Smooth muscle cell (in vitro differentiated cells): ENCODE measurements around the gene MYO18A. TPM values are rescaled to one million over a fixed set of nuclear protein-coding genes. Genes with fewer than 3 reads are reported as not detected.

Experiments
- DNase-seq: peaks from one replicate; lab custom pipeline; 2025; ENCODE audit not compliant: unreplicated experiment; lab: John Stamatoyannopoulos, UW
- H2AFZ ChIP-seq: fragments of 200-600 bp; sonication (generic); 2 replicates; pipeline ENCODE4 v1.6.0; 2016; ENCODE audit warnings: antibody characterized with exemption, low read depth, mild to moderate bottlenecking
- H3F3A ChIP-seq: fragments of 200-600 bp; sonication (generic); 2 replicates; pipeline ENCODE4 v1.6.0; 2017; ENCODE audit warnings: antibody characterized with exemption, low read depth
- H3K27ac ChIP-seq: fragments of 200-600 bp; sonication (generic); 2 replicates; pipeline ENCODE4 v1.5.1; 2016; ENCODE audit warnings: low read depth, mild to moderate bottlenecking
- H3K27me3 ChIP-seq: fragments of 200-600 bp; sonication (generic); 2 replicates; pipeline ENCODE4 v1.6.1; 2016; ENCODE audit warnings: low read depth, mild to moderate bottlenecking
- H3K36me3 ChIP-seq: fragments of 200-600 bp; sonication (generic); 2 replicates; pipeline ENCODE4 v1.5.1; 2016; ENCODE audit warnings: low read depth
- H3K4me1 ChIP-seq: fragments of 200-600 bp; sonication (generic); 2 replicates; pipeline ENCODE4 v1.5.1; 2016; ENCODE audit warnings: low read depth
- H3K4me2 ChIP-seq: fragments of 200-600 bp; sonication (generic); 2 replicates; pipeline ENCODE4 v1.6.0; 2016; ENCODE audit warnings: mild to moderate bottlenecking
- H3K4me3 ChIP-seq: fragments of 200-600 bp; sonication (generic); 2 replicates; pipeline ENCODE4 v1.5.1; 2016; ENCODE audit warnings: mild to moderate bottlenecking
- H3K79me2 ChIP-seq: fragments of 200-600 bp; sonication (generic); 2 replicates; pipeline ENCODE4 v1.6.0; 2016; ENCODE audit warnings: low read depth, mild to moderate bottlenecking
- H3K9ac ChIP-seq: fragments of 200-600 bp; sonication (generic); 2 replicates; pipeline ENCODE4 v1.6.0; 2016; ENCODE audit warnings: low read depth
- H3K9me3 ChIP-seq: fragments of 200-600 bp; sonication (generic); replicated peaks from 2 replicates; pipeline ENCODE4 v1.5.1; 2016; ENCODE audit warnings: low read depth
- H4K20me1 ChIP-seq: fragments of 200-600 bp; sonication (generic); 2 replicates; pipeline ENCODE4 v1.6.0; 2016; ENCODE audit warnings: low read depth
- CTCF ChIP-seq: fragments of 200-600 bp; sonication (generic); IDR thresholded peaks from 2 replicates; pipeline ENCODE4 v1.5.1; 2017; ENCODE audit warnings: borderline replicate concordance, mild to moderate bottlenecking, antibody characterized with exemption; ENCODE audit not compliant: insufficient read depth, poor library complexity, severe bottlenecking
- WGBS: methylation state at CpG from one replicate; pipeline ENCODE4 v1.1.7; 2016; ENCODE audit warnings: low lambda C conversion rate; 5-methylcytosine and 5-hydroxymethylcytosine counted together
- polyA plus RNA-seq: library from polyadenylated mRNA; unstranded; fragments of >200 nt; fragmentation: Nextera tagmentation; extraction: Ambion mirVana; gene quantifications from 2 replicates; pipeline ENCODE4 v1.2.1, GENCODE V29; 2016
- total RNA-seq: library from RNA; depleted of rRNA; stranded (reverse); fragments of >200 nt; gene quantifications from 2 replicates; pipeline ENCODE4 v1.2.3, GENCODE V29; 2014

The MYO18A gene
- total and polyA plus RNA-seq, 2 experiments from 2014 or later, result 18.0 to 22.1 TPM

GRCh38 chr17:29126268-29126930 lies 53.8 kb downstream of the MYO18A start:
- Histone ChIP-seq H3K36me3 (no peaks in the 10 kb centered on the region), H3K27me3 (no peaks in the 10 kb centered on the region), H3F3A (no peaks in the 10 kb centered on the region), H3K4me2 (no peak overlapping the region), H3K4me3 (no peak overlapping the region), H2AFZ (no peak overlapping the region), H3K27ac (no peak overlapping the region), H3K9me3 (no peaks in the 10 kb centered on the region), H4K20me1 (peaks cover 28% of the 10 kb centered on the region), H3K4me1 (peaks cover 2% of the 10 kb centered on the region), H3K79me2 (no peaks in the 10 kb centered on the region), H3K9ac (no peak overlapping the region)
- no peak for DNase-seq
- TF ChIP-seq CTCF, result no peak
- 96% methylated on average over 5 of the region's 8 CpGs for WGBS

DNA sequence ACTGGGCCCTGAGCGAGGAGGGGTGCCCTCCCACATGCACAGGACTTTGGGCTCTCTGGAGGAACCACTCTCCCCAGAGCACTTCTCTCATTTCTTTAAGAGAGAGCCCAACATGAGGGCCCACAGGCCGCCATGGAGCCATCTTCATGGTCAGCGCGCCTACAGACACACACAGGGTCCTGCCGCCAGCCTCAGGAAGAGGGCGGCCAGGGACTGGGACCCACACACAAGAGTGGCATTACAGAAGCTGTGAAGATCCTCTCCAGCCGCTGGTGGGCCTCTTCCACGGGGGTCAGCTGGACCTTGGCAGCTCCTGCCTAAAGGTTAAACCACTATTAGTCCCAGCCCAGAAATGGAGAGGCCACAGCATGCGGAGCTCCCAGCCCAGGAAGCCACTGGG lies 54.5 kb downstream of the MYO18A start:
- Histone ChIP-seq H3K9me3 (no peaks in the 10 kb centered on the region), H3K4me3 (no peak overlapping the region), H3K9ac (no peak overlapping the region), H3F3A (no peaks in the 10 kb centered on the region), H3K27me3 (no peaks in the 10 kb centered on the region), H3K27ac (no peak overlapping the region), H4K20me1 (peaks cover 28% of the 10 kb centered on the region), H3K4me1 (no peaks in the 10 kb centered on the region), H3K79me2 (no peaks in the 10 kb centered on the region), H3K4me2 (no peak overlapping the region), H3K36me3 (no peaks in the 10 kb centered on the region), H2AFZ (no peak overlapping the region)
- whole genome bisulfite sequencing, result 95% methylated on average over 9 of the region's 9 CpGs
- no peak for TF ChIP-seq CTCF
- DNase-seq, result no peak

DNA sequence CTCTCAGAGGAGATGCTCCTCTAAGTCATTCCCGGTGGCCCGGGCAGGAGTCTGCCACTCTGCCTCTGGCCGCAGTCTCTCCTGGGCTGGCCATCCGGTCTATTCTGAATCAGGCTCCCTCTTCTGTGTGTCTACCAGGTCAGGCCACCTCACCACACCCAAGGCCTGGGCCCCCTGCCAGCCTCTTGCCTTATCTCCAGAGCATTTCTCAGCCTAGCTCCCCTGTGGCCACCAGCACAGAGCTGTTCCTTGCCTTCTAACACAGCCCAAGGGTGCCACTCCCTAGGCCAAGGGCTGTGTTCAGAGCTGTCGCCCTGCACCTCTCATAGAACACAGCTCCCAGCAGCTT lies 55.3 kb downstream of the MYO18A start:
- no peak overlapping the region for H2AFZ ChIP-seq
- no peaks in the 10 kb centered on the region for H3F3A ChIP-seq
- DNase-seq, result no peak
- H3K79me2 ChIP-seq, result no peaks in the 10 kb centered on the region
- H3K9ac ChIP-seq, result no peak overlapping the region
- no peaks in the 10 kb centered on the region for H3K27me3 ChIP-seq
- no peaks in the 10 kb centered on the region for H3K36me3 ChIP-seq
- no peaks in the 10 kb centered on the region for H3K4me1 ChIP-seq
- no peaks in the 10 kb centered on the region for H3K9me3 ChIP-seq
- no peak overlapping the region for H3K27ac ChIP-seq
- H4K20me1 ChIP-seq, result peaks cover 28% of the 10 kb centered on the region
- WGBS, result 95% methylated on average over 5 of the region's 5 CpGs
- no peak overlapping the region for H3K4me3 ChIP-seq
- H3K4me2 ChIP-seq, result no peak overlapping the region
- no peak for TF ChIP-seq CTCF
